HUDEP-2 (cell line): Measurements from ENCODE around the gene SCYGR5.
"Not testable (repeated sequence)": the region's sequence is repeated elsewhere in the genome, so short reads cannot be mapped to it uniquely, and the experiment has no call there.

Experiments
- DNase-seq, 76 experiments: peaks; one replicate each; lab custom pipeline; 2025; ENCODE audit not compliant: unreplicated experiment in 76 of 76; lab: John Stamatoyannopoulos, UW

The SCYGR5 gene

DNA sequence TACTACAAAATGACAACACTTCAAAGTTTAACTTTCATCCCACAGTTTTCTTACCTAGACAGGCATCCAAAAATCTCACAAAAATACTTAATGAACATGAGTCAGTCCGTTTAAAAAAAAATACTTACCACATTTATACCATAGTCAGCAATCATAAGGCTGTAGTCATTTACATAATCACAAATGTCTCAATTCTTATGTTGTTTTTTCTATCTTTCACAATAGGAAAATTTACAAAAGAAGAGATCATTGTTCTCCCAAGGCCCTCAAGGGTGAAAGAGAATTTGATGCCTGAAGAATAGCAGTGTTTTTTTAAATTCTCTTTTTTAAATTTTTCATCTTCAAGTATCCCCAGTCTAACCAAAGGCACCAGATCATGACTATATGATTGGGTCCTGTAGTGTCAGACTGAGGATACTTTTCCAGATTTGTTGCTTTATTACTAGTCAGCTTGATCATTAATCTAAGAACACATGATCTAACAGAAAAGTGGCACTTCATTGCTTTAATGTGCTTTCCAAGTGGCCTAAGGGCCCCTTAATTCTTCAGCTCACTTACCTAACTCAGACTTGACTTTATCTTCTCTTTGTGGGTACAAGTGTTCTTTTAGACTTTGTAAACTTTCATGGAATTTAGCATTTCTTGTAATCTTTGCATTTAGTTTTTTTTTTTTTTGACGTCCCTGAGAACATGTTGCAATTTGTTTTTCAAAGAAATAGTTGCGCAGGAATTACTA lies 4.7 kb downstream of the SCYGR5 start:
- no peak for DNase-seq

DNA sequence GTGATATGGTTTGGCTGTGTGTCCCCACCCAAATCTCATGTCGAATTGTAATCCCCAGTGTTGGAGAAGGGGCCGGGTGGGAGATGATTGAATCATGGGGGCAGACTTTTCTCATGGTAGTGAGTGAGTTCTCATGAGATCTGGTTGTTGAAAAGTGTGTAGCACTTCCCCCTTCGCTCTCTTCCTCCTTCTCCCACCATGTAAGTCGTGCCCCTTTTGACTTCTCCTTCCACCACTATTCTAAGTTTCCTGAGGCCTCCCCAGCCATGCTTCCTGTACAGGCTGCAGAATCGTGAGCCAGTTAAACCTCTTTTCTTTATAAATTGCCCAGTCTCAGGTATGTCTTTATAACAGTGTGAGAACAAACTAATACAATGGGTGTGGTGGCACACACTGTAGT lies 7.0 kb downstream of the SCYGR5 start:
- not testable (repeated sequence) for DNase-seq

DNA sequence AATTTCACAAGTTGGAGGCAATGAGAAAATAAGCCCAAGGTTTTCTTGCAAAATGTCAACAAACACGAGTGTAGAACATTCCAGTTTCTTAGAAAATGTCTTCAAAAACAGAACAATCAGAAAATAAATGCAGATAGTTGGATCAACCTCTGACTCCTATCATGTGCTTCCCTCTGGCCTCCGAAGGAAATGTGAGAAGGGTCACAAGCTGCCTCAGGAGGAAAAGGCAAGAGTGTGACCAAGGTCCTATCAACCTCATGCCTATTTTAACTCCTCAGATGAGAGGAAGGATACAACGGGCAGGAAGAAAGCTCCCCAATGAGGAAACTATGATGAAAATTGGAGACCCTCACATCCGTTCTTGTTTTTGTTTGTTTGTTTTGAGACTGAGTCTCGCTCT lies 7.9 kb downstream of the SCYGR5 start:
- no peak for DNase-seq

DNA sequence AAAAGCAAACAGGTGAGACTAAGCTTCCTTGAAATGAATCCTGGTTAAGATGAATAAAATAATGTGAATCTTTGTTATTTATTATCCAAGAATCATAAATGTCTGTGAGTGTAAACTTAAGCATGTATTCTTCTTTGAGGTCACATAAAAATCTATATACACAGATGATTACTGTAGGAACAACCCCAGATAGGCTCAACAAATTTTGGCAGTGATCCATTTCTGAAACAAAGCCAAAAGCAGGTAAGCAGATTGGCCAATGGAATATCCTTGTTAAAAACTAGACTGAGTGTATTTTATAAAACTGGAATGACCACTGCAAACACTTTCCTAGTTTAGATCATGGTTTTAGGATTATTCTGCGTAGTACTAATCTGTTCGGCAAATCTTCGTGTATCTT lies 11.3 kb downstream of the SCYGR5 start:
- DNase-seq, result no peak

DNA sequence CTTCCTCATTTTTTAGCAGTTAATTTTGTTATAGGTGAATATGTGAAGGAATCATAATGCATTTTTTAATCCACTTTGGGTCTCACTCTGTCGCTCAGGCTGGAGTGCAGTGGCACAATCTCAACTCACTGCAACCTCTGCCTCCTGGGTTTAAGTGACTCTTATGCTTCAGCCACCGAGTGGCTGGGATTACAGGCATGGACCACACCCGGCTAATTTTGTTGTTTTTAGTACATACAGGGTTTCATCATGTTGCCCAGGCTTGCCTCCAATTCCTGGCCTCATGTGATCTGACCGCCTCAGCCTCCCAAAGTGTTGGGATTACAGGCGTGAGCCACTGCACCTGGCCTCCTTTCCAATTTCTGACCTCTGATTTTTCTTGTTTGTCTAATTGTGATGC lies 17.7 kb downstream of the SCYGR5 start:
- no peak for DNase-seq

DNA sequence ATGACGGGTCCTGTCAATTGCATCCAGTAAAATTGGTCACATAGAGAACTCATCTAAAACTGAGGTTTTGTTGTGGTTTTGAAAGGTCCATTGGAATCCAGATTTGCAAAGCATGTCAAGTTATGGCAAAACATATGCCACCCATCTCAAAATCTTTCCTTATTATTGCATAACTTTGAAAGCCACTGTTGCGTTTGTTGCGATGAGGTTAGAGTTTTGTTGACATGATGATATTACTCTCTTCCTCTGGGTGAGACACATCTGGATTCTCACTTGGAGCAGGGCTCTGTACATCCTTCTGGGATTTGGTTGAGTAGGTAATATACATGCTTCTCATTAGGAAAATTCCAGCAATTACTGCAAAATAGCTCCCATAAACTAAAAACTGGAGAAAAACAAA lies 20.6 kb downstream of the SCYGR5 start:
- DNase-seq, result no peak

DNA sequence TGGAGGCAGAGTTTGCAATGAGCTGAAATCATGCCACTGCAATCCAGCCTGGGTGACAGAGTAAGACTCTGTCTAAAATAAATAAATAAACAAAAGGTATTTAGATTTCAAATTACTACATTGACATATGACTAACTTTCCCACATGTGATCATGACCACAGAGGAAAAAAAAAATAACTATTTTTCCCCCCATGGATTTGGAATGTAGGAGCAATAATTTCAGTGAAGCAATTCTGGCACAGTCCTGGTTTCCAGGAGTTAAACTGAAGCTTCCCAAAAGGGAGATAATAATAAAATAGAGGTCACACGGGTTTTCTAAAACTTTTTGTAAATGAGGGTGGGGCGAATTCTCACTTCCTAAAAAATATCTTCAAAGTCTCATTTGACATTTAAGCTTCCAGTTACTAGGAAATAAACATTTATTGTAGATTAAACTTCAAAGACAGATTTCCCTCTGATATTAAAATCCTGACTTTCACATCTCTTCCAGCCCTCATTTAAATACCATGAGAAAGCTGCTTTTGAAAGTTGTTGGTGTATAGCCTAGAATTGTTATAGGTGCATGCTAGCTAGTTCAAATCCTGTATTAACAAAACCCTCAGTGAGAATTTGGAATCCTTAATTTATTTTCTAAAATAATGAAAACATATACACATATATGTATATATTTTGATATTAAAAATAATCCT lies 30.5 kb downstream of the SCYGR5 start:
- no peak for DNase-seq

DNA sequence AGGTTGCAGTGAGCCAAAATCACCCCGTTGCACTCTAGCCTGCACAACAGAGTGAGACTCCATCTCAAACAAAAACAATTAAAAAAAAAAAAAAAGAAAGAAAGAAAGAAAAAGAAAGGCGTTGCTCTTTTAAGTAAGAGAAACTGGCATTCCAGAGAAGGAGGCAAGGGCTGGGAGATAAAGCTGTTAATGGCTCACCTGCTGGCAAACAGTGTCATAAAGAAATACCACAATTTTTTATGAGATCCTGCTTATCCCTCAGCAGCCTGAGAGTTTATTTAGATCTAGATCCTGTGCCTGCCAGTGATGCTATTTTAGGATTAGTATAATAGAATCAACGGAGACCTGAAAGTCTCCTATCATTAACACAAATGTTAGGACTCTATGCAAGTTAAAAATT lies 35.0 kb downstream of the SCYGR5 start:
- no peak for DNase-seq

DNA sequence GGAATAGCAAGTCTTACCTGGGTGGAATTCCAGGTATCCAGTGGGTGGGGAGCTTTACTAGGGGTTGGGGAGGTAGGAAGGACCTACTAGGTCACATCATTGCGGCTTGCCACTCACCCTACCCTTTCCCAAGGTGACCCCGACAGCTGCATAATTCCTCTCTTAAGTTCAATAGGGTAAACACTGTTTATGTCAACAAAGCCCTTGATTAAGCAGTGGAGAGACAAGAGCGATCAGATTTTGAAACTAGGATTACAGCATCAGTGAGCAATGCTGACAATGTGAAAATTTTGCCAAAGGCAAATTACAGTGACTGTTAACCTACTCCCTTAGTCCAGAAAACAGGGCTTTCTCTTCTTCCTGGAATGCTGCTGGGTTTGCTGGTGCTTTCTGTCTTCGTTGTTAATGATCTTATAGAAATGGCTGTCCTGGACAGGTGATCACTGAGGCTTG lies 36.7 kb downstream of the SCYGR5 start:
- no peak for DNase-seq

DNA sequence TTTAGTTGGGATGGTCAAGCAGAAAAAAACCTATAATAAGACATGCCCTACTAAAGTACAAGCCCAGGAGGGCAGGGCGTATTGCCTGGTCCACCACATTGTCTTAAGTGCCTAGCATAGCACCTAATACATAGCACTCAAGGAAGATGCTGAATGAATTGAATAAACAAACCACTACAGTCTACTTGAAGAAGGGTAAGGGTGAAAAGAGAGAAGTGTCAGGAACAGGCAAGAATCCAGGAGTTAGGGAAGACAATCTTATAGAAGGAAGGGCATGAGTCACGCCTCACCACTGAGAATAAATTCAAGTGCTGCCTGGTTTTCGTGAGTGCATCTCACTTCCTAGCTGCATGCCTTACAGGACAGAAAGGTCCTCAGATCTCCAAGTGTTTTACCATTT lies 37.4 kb downstream of the SCYGR5 start:
- DNase-seq, result no peak

DNA sequence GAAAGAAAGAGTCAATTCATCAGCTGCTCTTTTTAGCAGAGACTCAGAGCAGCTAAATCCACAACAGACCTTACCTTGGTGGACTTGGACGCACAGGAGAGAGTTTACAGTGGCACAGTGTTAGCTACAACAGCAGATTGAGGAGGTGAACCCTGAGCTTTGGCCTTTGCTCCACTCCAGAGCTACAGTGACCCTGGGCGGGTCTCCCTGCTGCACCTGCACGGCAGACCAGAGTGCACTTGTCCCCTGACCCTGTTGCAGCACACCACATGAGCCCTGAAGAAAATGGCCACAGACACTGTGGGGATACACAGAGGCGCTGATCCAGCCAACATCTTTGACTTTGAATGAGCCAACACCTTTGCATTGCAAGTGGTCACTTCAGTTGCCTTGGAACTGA lies 40.3 kb downstream of the SCYGR5 start:
- DNase-seq, result no peak

DNA sequence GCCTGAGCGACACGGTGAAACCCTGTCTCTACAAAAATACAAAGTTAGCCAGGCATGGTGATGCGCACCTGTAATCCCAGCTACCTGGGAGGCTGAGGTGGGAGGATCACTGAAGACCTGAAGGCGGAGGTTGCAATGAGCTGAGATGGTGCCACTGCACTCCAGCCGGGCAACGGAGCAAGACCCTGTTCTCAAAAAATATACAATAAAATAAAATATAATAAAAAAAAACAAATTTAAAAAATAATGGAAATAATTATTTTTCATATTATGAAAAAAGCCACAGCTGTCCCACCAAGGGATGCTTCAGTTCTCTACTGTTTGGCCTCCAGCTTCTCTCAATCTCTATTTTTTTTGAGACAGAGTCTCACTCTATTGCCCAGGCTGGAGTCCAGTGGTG lies 40.8 kb downstream of the SCYGR5 start:
- DNase-seq, result no peak

DNA sequence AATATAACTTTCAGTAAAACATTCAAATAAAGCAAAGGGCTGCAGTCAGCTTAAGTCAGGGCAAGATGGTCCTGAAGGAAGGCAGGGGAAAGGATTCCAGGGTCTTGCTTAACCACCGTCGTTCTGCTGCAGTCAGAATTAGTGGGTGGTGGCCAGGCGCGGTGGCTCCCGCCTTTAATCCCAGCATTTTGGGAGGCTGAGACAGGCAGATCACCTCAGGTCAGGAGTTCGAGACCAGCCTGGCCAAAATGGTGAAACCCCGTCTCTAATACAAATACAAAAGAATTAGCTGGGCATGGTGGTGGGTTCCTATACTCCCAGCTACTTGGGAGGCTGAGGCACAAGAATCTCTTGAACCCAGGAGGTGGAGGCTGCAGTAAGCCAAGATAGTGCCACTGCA lies 44.4 kb downstream of the SCYGR5 start:
- no peak for DNase-seq

DNA sequence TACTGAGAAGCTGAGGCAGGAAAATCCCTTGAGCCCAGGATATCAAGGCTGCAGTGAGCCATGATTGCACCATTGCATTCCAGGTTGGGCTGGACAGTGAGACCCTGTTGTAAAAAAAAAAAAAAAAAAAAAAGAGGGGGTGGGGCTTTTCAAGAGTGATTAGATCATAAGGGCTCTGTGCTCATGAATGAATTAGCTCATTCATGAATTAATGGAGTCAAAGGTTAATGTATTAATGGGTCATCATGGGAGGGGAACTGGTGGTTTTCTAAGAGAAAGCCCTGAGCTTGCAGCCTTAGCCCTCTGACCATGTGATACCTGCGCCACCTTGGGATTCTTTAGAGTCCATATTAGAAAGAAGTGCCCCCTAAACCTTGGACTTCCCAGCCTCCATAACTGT lies 46.7 kb downstream of the SCYGR5 start:
- DNase-seq, result no peak

DNA sequence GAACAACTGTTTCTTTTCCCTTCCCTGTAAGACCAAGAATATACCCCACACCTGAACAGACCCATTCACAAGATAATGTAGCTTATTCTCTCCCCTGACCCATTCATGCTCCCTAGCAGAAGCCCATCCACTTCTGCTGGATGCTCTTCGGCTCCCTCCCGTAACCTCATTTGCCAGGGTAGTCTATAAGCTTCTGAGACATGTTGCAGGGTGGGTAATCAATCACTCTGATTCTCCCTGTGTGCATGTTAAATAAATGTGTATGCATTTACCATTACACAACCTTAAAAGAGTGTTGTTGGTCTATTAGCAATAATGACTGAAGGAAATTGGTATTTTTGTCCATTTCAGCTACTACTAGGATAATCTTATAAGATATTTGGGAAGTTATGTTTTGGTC lies 49.9 kb downstream of the SCYGR5 start:
- no peak for DNase-seq
